Activated effector memory CD4-positive, alpha-beta T cell treated with anti-CD3 and anti-CD28 coated beads, Interleukin-2, amount 50 U/mL, for 16 hours (primary cell): Measurements from ENCODE around the gene UBL3.

Experiments
- DNase-seq: peaks from one replicate; pipeline ENCODE4 v3.0.0-alpha.2; 2020

UBL3 gene

DNA sequence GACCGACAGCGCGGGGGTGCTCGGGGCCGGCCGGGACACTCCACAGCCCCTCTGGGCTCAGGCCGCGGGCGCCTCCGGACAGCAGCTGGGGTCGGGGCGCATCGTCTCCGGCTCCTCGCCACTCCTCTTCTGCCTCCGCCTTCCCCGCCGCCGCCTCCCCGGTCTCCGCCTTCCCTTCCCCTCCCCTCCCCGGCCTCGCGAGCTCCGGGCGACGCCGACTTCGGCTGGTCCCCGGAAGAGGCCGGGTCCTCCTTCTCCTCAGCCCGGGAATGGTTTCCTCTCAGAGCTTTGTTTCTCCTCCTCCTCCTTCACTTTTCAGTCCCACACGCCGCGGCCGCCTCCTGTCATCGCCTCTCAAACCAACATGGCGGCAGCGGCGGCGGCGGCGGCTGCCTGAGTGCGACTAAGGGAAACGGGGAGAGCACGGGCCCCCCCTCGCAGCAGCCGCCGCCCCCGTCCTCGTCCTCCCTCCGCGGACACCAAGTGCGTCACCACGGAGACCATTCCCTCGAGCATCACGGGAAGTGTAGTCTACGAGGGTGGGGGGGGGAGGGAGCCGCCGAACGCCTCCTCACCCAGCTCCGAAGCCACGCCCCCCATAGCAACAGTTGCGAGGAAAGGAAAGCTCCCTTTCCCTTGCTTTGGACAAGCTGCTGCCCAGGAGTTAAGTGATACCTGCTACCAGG, at the start of gene UBL3:
Gene UBL3, minus strand, starts transcription at position 405 of the 686 bp plus-strand sequence. CDS start 1,079 bp downstream, outside the sequence.
- DNase-seq: peak; percentile 97

DNA sequence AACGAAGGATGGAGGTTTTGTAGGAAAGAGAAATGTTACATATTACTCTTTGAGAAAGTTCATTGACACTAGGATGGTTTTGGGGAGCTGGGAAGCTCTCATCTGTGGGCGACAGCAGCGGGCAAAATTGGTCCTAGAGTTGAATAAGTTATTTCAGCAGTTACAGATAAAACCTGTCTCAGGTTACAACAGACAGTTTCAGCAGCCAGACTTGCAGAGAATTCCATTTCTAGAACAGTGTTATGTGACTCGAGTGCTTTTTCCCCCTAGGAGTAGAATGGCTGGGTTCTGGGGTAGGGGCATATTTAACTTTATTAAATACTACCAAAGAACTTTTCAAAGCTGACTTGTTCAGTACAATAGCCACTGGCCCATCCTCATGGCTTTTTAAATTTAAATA, 46.7 kb upstream of the UBL3 start:
- no peak for DNase-seq

GRCh38 chr13:29893438-29893837, 43.0 kb upstream of the UBL3 start:
- no peak for DNase-seq

DNA sequence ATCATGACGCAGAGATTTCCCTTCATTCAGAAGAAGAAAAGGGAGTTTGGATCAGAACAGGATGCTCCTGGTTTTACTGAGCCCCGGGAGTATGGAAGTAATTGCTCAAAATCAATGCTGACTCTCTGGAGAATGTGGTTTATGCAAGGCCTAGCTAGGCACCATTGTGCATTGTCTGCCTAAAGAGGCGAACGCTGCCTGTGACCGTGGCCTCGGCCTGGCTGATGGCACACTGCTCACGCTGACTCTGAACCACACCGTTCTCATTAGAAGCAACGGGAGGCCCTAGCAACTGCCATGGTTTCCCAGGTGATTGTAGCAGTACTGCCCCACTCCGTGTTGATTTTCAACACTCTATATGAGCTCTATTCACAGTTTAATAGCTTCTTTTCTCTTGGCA, 41.7 kb upstream of the UBL3 start:
- DNase-seq: no peak

DNA sequence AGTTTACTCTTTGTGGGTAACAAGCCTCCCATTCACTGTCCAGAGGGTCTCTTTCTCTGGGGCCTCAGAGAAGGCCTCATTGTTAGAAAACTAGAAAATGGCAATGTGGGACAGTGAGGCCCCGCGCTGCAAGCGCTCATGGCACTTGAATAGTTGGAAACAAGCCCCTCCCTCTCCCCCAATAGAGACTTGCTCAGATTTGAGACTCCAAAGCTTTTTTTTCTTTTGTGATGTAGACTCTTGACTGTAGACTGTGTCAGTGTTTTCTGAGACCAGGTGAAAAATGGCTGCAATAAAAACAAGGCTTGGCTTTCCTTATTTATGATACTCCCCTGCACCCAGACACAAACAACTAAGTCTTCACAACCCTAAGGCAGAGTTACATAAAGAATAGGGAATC, 38.7 kb upstream of the UBL3 start:
- no peak for DNase-seq

GRCh38 chr13:29888306-29888705, 37.9 kb upstream of the UBL3 start:
- no peak for DNase-seq

DNA sequence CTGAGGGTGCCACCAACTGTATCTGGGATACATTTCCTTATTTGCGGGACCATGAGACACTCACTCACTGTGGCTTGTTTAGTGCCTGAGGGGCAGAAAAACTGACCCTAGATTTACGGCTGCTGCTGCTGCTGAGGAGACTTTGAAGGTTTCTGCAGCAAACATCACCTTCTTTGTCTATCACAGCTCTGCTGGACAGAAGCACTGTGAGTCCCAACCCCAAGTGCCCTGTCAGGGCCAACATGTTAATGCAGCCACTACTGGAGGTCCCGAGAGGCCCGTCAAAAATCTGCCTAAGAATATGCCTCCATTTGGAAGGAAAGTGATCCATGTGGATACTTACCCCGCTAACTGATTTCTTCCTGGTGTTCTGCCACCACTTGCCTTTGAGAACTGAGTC, 37.3 kb upstream of the UBL3 start:
- DNase-seq: no peak

- no peak for DNase-seq
These were observed 36.7 kb upstream of the UBL3 start for GRCh38 chr13:29887030-29887557.

DNA sequence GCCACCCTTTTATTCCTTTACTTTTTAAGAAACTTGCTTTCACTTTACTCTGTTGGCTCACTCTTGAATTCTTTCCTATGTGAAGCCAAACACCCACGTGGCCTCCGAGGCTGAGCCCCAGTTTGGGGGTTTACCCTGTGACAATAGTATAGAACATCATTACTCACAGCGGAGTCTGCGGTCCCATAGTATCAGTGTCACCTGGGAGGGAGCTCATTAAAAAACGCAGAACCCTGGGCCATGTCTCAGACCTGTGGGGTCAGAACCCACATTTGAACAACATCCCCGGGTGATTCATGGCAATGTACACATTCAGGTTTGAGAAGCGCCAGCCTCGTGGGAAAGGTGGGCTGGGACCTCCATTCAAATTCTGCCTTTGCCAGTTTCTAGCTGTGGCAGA, 36.0 kb upstream of the UBL3 start:
- peak; percentile 78 for DNase-seq

DNA sequence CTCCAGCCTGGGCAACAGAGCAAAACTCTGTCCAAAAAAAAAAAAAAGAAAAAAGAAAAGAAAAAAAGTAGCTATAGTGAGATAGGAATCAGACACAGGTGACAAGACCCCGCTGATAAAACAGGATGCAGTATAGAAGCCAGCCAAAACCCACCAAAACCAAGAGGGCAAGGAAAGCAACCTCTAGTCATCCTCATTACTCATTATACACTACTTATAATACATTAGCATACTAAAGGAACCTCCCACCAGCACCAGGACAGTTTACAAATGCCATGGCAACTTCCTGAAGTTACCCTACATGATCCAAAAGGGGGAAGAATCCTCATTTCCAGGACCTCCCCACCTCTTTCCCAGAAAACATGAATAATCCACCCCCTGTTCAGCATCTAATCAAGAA, 35.6 kb upstream of the UBL3 start:
- no peak for DNase-seq

GRCh38 chr13:29884671-29885430, 34.4 kb upstream of the UBL3 start:
- no peak for DNase-seq

- DNase-seq: no peak
These were observed 33.6 kb upstream of the UBL3 start for GRCh38 chr13:29883941-29884518.

DNA sequence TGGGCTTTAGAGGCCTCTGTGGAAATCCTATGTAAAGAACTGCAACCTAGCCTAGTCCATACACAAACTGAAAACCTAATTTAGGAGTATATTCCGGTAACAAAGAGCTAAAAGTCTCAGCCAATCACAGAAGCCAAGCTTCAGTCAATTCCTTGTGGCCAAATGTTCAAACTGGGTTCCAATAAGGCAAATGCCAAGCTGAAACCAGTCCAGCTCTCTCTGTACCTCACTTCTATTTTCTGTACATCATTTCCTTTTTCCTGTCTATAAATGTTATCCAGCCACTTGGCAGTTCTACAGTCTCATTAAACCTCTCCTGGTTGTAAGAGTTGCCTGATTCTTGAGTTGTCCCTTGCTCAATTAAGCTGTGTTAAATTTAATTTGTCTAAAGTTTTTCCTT, 31.7 kb upstream of the UBL3 start:
- DNase-seq: no peak

- no peak for DNase-seq
These were observed 27.7 kb upstream of the UBL3 start for GRCh38 chr13:29878101-29878500.

GRCh38 chr13:29877456-29878078, 27.1 kb upstream of the UBL3 start:
- DNase-seq: no peak

- no peak for DNase-seq
These were observed 25.2 kb upstream of the UBL3 start for GRCh38 chr13:29875646-29876045.

GRCh38 chr13:29868581-29868980, 18.2 kb upstream of the UBL3 start:
- DNase-seq: no peak

DNA sequence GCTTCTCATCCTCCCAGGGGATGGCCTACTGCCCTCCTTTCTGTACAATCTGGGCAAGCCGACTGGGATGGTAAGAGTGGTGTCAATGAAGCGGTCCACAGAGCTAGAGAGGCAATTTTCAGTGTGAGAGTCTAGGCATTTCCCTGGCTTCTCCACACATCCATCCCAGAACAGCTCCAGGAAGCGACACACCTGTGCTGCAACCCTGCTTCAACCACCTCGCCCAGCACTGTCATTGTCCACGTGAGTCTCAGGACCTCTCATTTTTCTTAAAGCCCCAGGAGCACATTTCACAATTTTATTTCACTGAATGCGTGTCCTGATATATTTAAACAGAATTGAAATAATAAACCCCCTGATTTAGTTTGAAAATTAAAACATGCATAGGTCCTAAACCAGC, 15.5 kb upstream of the UBL3 start:
- DNase-seq: no peak

- DNase-seq: no peak
These were observed 11.3 kb upstream of the UBL3 start for GRCh38 chr13:29861694-29862110.

- no peak for DNase-seq
These were observed 9.6 kb upstream of the UBL3 start for GRCh38 chr13:29859971-29860370.

DNA sequence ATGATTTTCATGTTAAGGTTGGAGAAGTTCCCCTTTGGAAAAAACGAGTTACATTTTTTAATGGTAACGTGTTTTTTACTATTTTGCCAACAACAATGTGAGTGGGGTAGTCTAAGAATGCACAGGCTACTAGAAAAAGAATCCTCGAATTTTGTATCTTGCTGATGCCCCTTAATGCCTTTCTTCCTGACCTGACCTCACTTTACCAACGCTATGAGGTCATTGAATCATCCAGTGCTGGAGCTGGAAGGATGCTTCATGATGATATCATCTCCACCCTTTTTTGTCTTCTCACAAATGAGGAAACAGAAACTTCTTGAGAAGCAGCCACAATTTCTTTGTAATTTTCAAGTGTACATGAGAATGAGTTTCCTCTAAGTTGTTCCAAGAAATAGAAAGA, 8.2 kb upstream of the UBL3 start:
- DNase-seq: no peak

- no peak for DNase-seq
These were observed 7.8 kb upstream of the UBL3 start for GRCh38 chr13:29858231-29858630.

DNA sequence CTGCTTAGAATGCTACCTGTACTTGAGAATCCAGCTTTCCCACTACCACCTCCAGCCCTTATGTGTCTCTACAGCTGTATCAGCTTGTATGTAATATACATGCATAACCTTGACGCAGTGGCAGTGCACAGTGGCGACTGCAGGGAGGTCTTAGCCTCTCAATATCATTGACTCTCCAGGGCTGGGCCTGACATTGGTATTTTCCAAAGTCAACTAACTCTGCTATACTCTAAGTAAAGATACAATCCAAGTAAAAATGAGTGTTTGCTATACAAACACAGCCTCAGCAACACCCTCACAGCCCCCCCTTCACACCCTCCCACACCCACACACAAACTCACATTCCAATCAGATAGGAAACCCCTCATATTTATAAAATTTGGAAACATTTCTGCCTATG, 6.7 kb upstream of the UBL3 start:
- DNase-seq: no peak

- DNase-seq: no peak
These were observed 6.0 kb upstream of the UBL3 start for GRCh38 chr13:29856426-29856825.
